Inflammatory macrophage treated with lipopolysaccharide for 1 hour (primary cell): Measurements from ENCODE around the gene EPGN.

Source experiments
- DNase-seq, 2 donors: peaks; one replicate each; pipeline ENCODE4 v3.0.0-alpha.2; 2020 to 2022

Gene EPGN

GRCh38 chr4:74308215-74308614, at the start of gene EPGN:
TSS of gene EPGN (plus strand) at chr4:74308470. CDS start at chr4:74308534, 64 bp downstream.
- DNase-seq = no peak

- DNase-seq = no peak
Observed at GRCh38 chr4:74258963-74259362, 49.3 kb upstream of the EPGN start.

- peak; percentile 16 to 21 for DNase-seq
Observed at GRCh38 chr4:74260036-74260435, 48.2 kb upstream of the EPGN start.

GRCh38 chr4:74262522-74262921, 45.7 kb upstream of the EPGN start:
- no peak for DNase-seq

- DNase-seq = peak in 1 of 2 donors; percentile 16
Observed at GRCh38 chr4:74263551-74263950, 44.7 kb upstream of the EPGN start.

GRCh38 chr4:74266081-74266480, 42.2 kb upstream of the EPGN start:
- DNase-seq = no peak

GRCh38 chr4:74267998-74268606, 40.2 kb upstream of the EPGN start:
- peak; percentile 7 to 10 for DNase-seq

GRCh38 chr4:74268643-74269042, 39.6 kb upstream of the EPGN start:
- DNase-seq = no peak

- no peak for DNase-seq
Observed at GRCh38 chr4:74278490-74278889, 29.8 kb upstream of the EPGN start.

- no peak for DNase-seq
Observed at GRCh38 chr4:74279716-74280115, 28.6 kb upstream of the EPGN start.

- no peak for DNase-seq
Observed at GRCh38 chr4:74282926-74283325, 25.3 kb upstream of the EPGN start.

GRCh38 chr4:74283614-74284013, 24.7 kb upstream of the EPGN start:
- DNase-seq = no peak

GRCh38 chr4:74284053-74284452, 24.2 kb upstream of the EPGN start:
- DNase-seq = no peak

- DNase-seq = no peak
Observed at GRCh38 chr4:74287164-74287563, 21.1 kb upstream of the EPGN start.

- no peak for DNase-seq
Observed at GRCh38 chr4:74287791-74288190, 20.5 kb upstream of the EPGN start.

- DNase-seq = no peak
Observed at GRCh38 chr4:74291471-74291870, 16.8 kb upstream of the EPGN start.

GRCh38 chr4:74292111-74292870, 16.0 kb upstream of the EPGN start:
- no peak for DNase-seq

- DNase-seq = no peak
Observed at GRCh38 chr4:74293558-74293957, 14.7 kb upstream of the EPGN start.

GRCh38 chr4:74294681-74295080, 13.6 kb upstream of the EPGN start:
- DNase-seq = no peak

GRCh38 chr4:74297539-74297938, 10.7 kb upstream of the EPGN start:
- DNase-seq = no peak

GRCh38 chr4:74304095-74304625, 4.1 kb upstream of the EPGN start:
- DNase-seq = no peak

- DNase-seq = no peak
Observed at GRCh38 chr4:74305000-74305399, 3.3 kb upstream of the EPGN start.

- no peak for DNase-seq
Observed at GRCh38 chr4:74307170-74307569, 1.1 kb upstream of the EPGN start.

GRCh38 chr4:74309223-74309622, 953 bp downstream of the EPGN start:
- no peak for DNase-seq
